A673 (cell line): Measurements from ENCODE around the gene C13orf46. TPM values are rescaled to one million over a fixed set of nuclear protein-coding genes. Genes with fewer than 3 reads are reported as not detected.

ENCODE experiments used
- BruUV-seq: library from RNA; stranded (reverse); fragments of 400-500 nt; replicated peaks from 2 replicates; lab custom pipeline; 2021; lab: Mats Ljungman, UMichigan
- CTCF ChIA-PET: fragments of 300-600 bp; sonication (Branson Sonifier 250); formaldehyde crosslinking; loops from one replicate; lab custom pipeline; 2022; ENCODE audit warnings: antibody characterized with exemption; lab: Charles Lee
- POLR2A ChIA-PET: fragments of 300-600 bp; sonication (Branson Sonifier 250); formaldehyde crosslinking; loops from one replicate; lab custom pipeline; 2022; ENCODE audit warnings: antibody characterized with exemption; ENCODE audit not compliant: low non-redundant PET; lab: Charles Lee
- DNase-seq: peaks from one replicate; pipeline ENCODE4 v3.0.0-alpha.2; 2015; ENCODE audit warnings: low spot score
- H3K27ac ChIP-seq: fragments of 200-600 bp; sonication (generic); 2 replicates; pipeline ENCODE4 v1.5.1; 2016; ENCODE audit warnings: mixed run types, low read depth, mild to moderate bottlenecking, mixed read lengths, antibody characterized with exemption, low read length; ENCODE audit not compliant: poor library complexity, severe bottlenecking
- H3K27me3 ChIP-seq: fragments of 200-600 bp; sonication (generic); replicated peaks from 2 replicates; pipeline ENCODE4 v1.6.1; 2017; ENCODE audit warnings: mixed run types, low read depth, mild to moderate bottlenecking, mixed read lengths, antibody characterized with exemption, low read length; ENCODE audit not compliant: insufficient read depth, poor library complexity
- H3K36me3 ChIP-seq: fragments of 200-600 bp; sonication (generic); 2 replicates; pipeline ENCODE4 v1.6.1; 2016; ENCODE audit warnings: mixed run types, mild to moderate bottlenecking, mixed read lengths, antibody characterized with exemption, low read length; ENCODE audit not compliant: insufficient read depth, poor library complexity, severe bottlenecking
- H3K4me1 ChIP-seq: fragments of 200-600 bp; sonication (generic); 2 replicates; pipeline ENCODE4 v1.6.1; 2017; ENCODE audit warnings: mixed run types, mild to moderate bottlenecking, mixed read lengths, antibody characterized with exemption, low read length; ENCODE audit not compliant: insufficient read depth, poor library complexity, severe bottlenecking
- H3K4me3 ChIP-seq: fragments of 200-600 bp; sonication (generic); 2 replicates; pipeline ENCODE4 v1.5.1; 2016; ENCODE audit warnings: low read depth, mixed run types, mild to moderate bottlenecking, mixed read lengths, low read length; ENCODE audit not compliant: poor library complexity, severe bottlenecking
- H3K9me3 ChIP-seq: fragments of 200-600 bp; sonication (generic); 2 replicates; pipeline ENCODE4 v1.6.1; 2016; ENCODE audit warnings: mixed run types, low read depth, mild to moderate bottlenecking, mixed read lengths, antibody characterized with exemption, low read length; ENCODE audit not compliant: poor library complexity, severe bottlenecking
- EZH2 ChIP-seq: fragments of 200-600 bp; sonication (generic); IDR thresholded peaks from 2 replicates; pipeline ENCODE4 v1.6.1; 2017; ENCODE audit warnings: borderline replicate concordance, low read depth, mild to moderate bottlenecking, mixed read lengths, antibody characterized with exemption, low read length; ENCODE audit not compliant: poor library complexity, severe bottlenecking
- intact Hi-C: fragments of 100-400 bp; cut with micrococcal nuclease; formaldehyde crosslinking; loops from one replicate; pipeline ENCODE4 v1.10.0; 2022; ENCODE audit not compliant: unreplicated experiment
- total RNA-seq: library from RNA; stranded (reverse); gene quantifications from 2 replicates; pipeline ENCODE4 v1.2.3, GENCODE V29; 2021
- TF ChIP-seq, protein P1 (sequence below): fragments of 300-800, 200-600 bp; sonication (generic); conservative IDR thresholded peaks from 2 replicates; pipeline ENCODE4 v1.5.1; 2017; ENCODE audit warnings: low read depth, mild to moderate bottlenecking, antibody characterized with exemption, low read length, moderate library complexity, mixed read lengths

C13orf46 gene
- total RNA-seq, 1 experiment from 2014 or later: 3.6 TPM

DNA sequence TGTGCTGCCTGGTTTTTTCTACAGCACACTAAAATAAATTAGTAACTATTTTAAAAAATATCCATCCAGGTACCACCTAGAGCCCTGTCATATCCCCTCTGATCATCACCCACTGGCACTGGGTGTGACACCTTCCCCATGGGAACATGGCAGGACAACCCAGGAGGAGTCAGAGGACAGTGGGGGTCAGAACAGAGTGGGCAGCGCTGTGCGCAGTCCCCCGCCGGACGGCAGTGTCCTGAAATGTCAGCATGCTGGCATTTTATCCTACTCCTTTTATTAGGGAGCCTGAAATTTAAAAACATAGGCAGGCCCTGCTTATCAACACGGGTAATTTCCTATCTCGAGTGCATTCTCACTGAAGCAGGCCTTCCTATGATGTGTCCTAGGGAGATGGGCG lies 67.9 kb downstream of the C13orf46 start:
- DNase-seq: no peak
- H3K27me3 ChIP-seq: peaks cover 54% of the 10 kb centered on the region
- H3K4me3 ChIP-seq: no peak overlapping the region
- BruUV-seq: no TSS peak
- TF ChIP-seq EZH2: no peak
- TF ChIP-seq, protein P1, sequence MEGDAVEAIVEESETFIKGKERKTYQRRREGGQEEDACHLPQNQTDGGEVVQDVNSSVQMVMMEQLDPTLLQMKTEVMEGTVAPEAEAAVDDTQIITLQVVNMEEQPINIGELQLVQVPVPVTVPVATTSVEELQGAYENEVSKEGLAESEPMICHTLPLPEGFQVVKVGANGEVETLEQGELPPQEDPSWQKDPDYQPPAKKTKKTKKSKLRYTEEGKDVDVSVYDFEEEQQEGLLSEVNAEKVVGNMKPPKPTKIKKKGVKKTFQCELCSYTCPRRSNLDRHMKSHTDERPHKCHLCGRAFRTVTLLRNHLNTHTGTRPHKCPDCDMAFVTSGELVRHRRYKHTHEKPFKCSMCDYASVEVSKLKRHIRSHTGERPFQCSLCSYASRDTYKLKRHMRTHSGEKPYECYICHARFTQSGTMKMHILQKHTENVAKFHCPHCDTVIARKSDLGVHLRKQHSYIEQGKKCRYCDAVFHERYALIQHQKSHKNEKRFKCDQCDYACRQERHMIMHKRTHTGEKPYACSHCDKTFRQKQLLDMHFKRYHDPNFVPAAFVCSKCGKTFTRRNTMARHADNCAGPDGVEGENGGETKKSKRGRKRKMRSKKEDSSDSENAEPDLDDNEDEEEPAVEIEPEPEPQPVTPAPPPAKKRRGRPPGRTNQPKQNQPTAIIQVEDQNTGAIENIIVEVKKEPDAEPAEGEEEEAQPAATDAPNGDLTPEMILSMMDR: no peak
- no peak overlapping the region for H3K27ac ChIP-seq
- ChIA-PET CTCF (no interaction called here), POLR2A (no interaction called here)
- H3K4me1 ChIP-seq: no peaks in the 10 kb centered on the region
- no peaks in the 10 kb centered on the region for H3K36me3 ChIP-seq
- no peaks in the 10 kb centered on the region for H3K9me3 ChIP-seq
- intact Hi-C loops: no loop called here

DNA sequence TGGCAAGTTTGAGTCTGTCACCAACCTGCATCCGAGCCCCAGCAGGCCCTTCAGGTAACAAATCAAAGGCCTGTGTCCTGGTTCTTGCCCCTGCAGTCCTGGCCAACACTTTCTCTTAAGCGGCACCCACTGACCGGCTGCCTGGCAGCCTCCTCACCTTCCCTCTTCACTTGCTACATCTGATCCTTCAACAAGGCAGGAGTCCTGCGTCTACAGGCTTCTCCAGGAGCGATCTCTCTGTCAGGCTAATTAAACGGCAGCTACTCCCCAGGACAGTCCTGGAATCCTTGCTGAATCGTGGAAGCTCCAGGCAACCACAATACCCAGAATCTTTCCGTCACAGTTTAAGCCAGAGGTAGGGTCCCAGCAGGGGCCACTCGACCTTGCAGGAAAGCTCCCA lies 68.9 kb downstream of the C13orf46 start:
- no peaks in the 10 kb centered on the region for H3K9me3 ChIP-seq
- no peak for DNase-seq
- no peak overlapping the region for H3K4me3 ChIP-seq
- no peaks in the 10 kb centered on the region for H3K36me3 ChIP-seq
- ChIA-PET CTCF (no interaction called here), POLR2A (no interaction called here)
- H3K27me3 ChIP-seq: peaks cover 50% of the 10 kb centered on the region
- intact Hi-C loops: no loop called here
- no TSS peak for BruUV-seq
- no peak for TF ChIP-seq EZH2
- TF ChIP-seq, protein P1: no peak
- no peaks in the 10 kb centered on the region for H3K4me1 ChIP-seq
- H3K27ac ChIP-seq: no peak overlapping the region

DNA sequence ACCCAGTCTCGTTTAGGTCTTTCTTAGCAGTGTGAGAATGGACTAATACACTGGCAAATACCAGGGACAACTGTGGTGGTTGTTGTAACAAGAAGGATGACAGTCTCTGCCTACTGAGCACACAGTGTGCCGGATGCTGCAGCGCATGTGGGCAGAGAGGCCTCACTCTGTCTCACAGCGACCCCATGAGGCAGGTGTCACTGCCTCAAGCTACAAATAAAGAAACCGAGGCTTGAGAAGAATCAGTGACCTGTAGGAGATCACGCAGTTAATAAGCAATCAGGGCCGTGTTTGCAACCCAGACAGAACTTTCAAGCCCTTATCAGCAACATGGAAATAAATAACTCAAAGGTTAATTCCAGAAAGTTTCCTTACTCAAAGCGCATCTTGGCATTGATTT lies 69.5 kb downstream of the C13orf46 start:
- Histone ChIP-seq H3K27ac (no peak overlapping the region), H3K36me3 (no peaks in the 10 kb centered on the region), H3K4me3 (no peak overlapping the region), H3K27me3 (peaks cover 44% of the 10 kb centered on the region), H3K4me1 (no peaks in the 10 kb centered on the region), H3K9me3 (no peaks in the 10 kb centered on the region)
- peak; percentile 12 for DNase-seq
- no peak for TF ChIP-seq EZH2
- TF ChIP-seq, protein P1: peak; percentile 53
- ChIA-PET POLR2A (no interaction called here), CTCF (interaction anchor here (0.9 kb wide), 1 partner anchor 337 kb away, joined by 3 read pairs; no protein-coding TSS in a partner anchor)
- intact Hi-C loops: no loop called here
- BruUV-seq: no TSS peak
